Vagina (tissue), 2 donors: ENCODE measurements around the gene EFCC1. TPM values are rescaled to one million over a fixed set of nuclear protein-coding genes. Genes with fewer than 3 reads are reported as not detected.

Experiments used
- DNase-seq, 2 donors: peaks; one replicate each; pipeline ENCODE4 v3.0.0-alpha.2; 2017; ENCODE audit errors: extremely low spot score in 2 of 2
- H3K27ac ChIP-seq: fragments of 200-600 bp; sonication (generic); one replicate; pipeline ENCODE4 v1.5.1; 2019
- H3K27me3 ChIP-seq: fragments of 200-600 bp; sonication (generic); one replicate; pipeline ENCODE4 v1.5.1; 2019
- H3K36me3 ChIP-seq, 2 donors: fragments of 200-600 bp; sonication (generic); one replicate each; pipeline ENCODE4 v1.5.1; 2017 to 2019
- H3K4me1 ChIP-seq: fragments of 200-600 bp; sonication (generic); one replicate; pipeline ENCODE4 v1.5.1; 2019
- H3K4me3 ChIP-seq, 2 donors: fragments of 200-600 bp; sonication (generic); 1 replicate in 1 of 2; 2 replicates in 1 of 2; pipeline ENCODE4 v1.5.1; 2016 to 2019
- H3K9me3 ChIP-seq: fragments of 200-600 bp; sonication (generic); one replicate; pipeline ENCODE4 v1.5.1; 2019
- CTCF ChIP-seq, 3 experiments: fragments of 450-650 bp in 2 of 3; fragments of 200-600 bp in 1 of 3; sonication (generic) in 1 of 3; IDR thresholded peaks; one replicate each; pipeline ENCODE4 v1.5.1; 2017 to 2019; ENCODE audit warnings: antibody characterized with exemption in 3 of 3, mild to moderate bottlenecking in 2 of 3, moderate library complexity in 2 of 3
- POLR2A ChIP-seq, 2 donors: fragments of 450-650 bp; IDR thresholded peaks; one replicate each; pipeline ENCODE4 v1.6.1; 2017; ENCODE audit warnings: antibody characterized with exemption in 2 of 2, mild to moderate bottlenecking in 2 of 2, moderate library complexity in 2 of 2
- POLR2AphosphoS5 ChIP-seq, 2 donors: sonication (generic); formaldehyde crosslinking; IDR thresholded peaks; one replicate each; pipeline ENCODE4 v1.9.0; 2017; ENCODE audit warnings: antibody characterized with exemption in 2 of 2, mild to moderate bottlenecking in 2 of 2, low read depth in 1 of 2; ENCODE audit not compliant: insufficient read depth in 1 of 2
- intact Hi-C: fragments of 100-400 bp; cut with DNase I; formaldehyde crosslinking; loops from one replicate; pipeline ENCODE4 v1.15.1; 2023
- total RNA-seq: library from RNA; depleted of rRNA; stranded (reverse); fragments of >200 nt; gene quantifications from one replicate; pipeline ENCODE4 v1.2.3, GENCODE V29; 2016

Gene EFCC1
- total RNA-seq, 1 donor from 2014 or later: 3.7 TPM

- Histone ChIP-seq H3K4me3 (no peak overlapping the region), H3K4me1 (peaks cover 11% of the 10 kb centered on the region), H3K9me3 (no peaks in the 10 kb centered on the region), H3K36me3 (no peaks in the 10 kb centered on the region), H3K27me3 (no peaks in the 10 kb centered on the region), H3K27ac (no peak overlapping the region)
- DNase-seq: no peak
- TF ChIP-seq POLR2AphosphoS5 (IDR thresholded peaks at IDR 0.05; ENCODE audit: insufficient read depth in 1 of 2, low read depth in 1 of 2) (no peak), POLR2A (IDR thresholded peaks at IDR 0.05) (no peak), CTCF (IDR thresholded peaks at IDR 0.05) (no peak)
- intact Hi-C loops: no loop called here
Measured at GRCh38 chr3:129046732-129047552, 45.8 kb downstream of the EFCC1 start.

- intact Hi-C loops: no loop called here
- no peak overlapping the region for H3K4me3 ChIP-seq
- H3K4me1 ChIP-seq: peaks cover 14% of the 10 kb centered on the region
- H3K27ac ChIP-seq: no peak overlapping the region
- TF ChIP-seq POLR2A (IDR thresholded peaks at IDR 0.05): no peak
- TF ChIP-seq POLR2AphosphoS5 (IDR thresholded peaks at IDR 0.05; ENCODE audit: insufficient read depth in 1 of 2, low read depth in 1 of 2): no peak
- TF ChIP-seq CTCF (IDR thresholded peaks at IDR 0.05): no peak
- no peaks in the 10 kb centered on the region for H3K36me3 ChIP-seq
- no peaks in the 10 kb centered on the region for H3K27me3 ChIP-seq
- no peaks in the 10 kb centered on the region for H3K9me3 ChIP-seq
- no peak for DNase-seq
Measured at GRCh38 chr3:129047553-129047839, 46.4 kb downstream of the EFCC1 start.

- no peaks in the 10 kb centered on the region for H3K9me3 ChIP-seq
- peaks cover 22% of the 10 kb centered on the region for H3K4me1 ChIP-seq
- no peak for TF ChIP-seq POLR2A (IDR thresholded peaks at IDR 0.05)
- no peak for TF ChIP-seq POLR2AphosphoS5 (IDR thresholded peaks at IDR 0.05; ENCODE audit: insufficient read depth in 1 of 2, low read depth in 1 of 2)
- TF ChIP-seq CTCF (IDR thresholded peaks at IDR 0.05): no peak
- H3K27me3 ChIP-seq: no peaks in the 10 kb centered on the region
- H3K27ac ChIP-seq: no peak overlapping the region
- no peaks in the 10 kb centered on the region for H3K36me3 ChIP-seq
- H3K4me3 ChIP-seq: no peak overlapping the region
- DNase-seq: no peak
- intact Hi-C loops: loop anchor here (10.0 kb wide), 1 partner anchor 74 kb away; the partner anchor contains the start of gene RAB43
Measured at GRCh38 chr3:129050556-129051295, 49.6 kb downstream of the EFCC1 start.

GRCh38 chr3:129051871-129052340 is 50.8 kb downstream of the EFCC1 start:
- no peak for DNase-seq
- Histone ChIP-seq H3K9me3 (no peaks in the 10 kb centered on the region), H3K4me3 (no peak overlapping the region), H3K36me3 (no peaks in the 10 kb centered on the region), H3K4me1 (peaks cover 17% of the 10 kb centered on the region), H3K27me3 (no peaks in the 10 kb centered on the region), H3K27ac (peak overlapping the region; percentile 51)
- intact Hi-C loops: loop anchor here (10.0 kb wide), 1 partner anchor 73 kb away; the partner anchor contains the start of gene RAB43
- TF ChIP-seq CTCF (IDR thresholded peaks at IDR 0.05) (no peak), POLR2AphosphoS5 (IDR thresholded peaks at IDR 0.05; ENCODE audit: insufficient read depth in 1 of 2, low read depth in 1 of 2) (no peak)
